Measurements from ENCODE around the gene GPLD1.
"Not testable (repeated sequence)": the region's sequence is repeated elsewhere in the genome, so short reads cannot be mapped to it uniquely, and the experiment has no call there.

DNA sequence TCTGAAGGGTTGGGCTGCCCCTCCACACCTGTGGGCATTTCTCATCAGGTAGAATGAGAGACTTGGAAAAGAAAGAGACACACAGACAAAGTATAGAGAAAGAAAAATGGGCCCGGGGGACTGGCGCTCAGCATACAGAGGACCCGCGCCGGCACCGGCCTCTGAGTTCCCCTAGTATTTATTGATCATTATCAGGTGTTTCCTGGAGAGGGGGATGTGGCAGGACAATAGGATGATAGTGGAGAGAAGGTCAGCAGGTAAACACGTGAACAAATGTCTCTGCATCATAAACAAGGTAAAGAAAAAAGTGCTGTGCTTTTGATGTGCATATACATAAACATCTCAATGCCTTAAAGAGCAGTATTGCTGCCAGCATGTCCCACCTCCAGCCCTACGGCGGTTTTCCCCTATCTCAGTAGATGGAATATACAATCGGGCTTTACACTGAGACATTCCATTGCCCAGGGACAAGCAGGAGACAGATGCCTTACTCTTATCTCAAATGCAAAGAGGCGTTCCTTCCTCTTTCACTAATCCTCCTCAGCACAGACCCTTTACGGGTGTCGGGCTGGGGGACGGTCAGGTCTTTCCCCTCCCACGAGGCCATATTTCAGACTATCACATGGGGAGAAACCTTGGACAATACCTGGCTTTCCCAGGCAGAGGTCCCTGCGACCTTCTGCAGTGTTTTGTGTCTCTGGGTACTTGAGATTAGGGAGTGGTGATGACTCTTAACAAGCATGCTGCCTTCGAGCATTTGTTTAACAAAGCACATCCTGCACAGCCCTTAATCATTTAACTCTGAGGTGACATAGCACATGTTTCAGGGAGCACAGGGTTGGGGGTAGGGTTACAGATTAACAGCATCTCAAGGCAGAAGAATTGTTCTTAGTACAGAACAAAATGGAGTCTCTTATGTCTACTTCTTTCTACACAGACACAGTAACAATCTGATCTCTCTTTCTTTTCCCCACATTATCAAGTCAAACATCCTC, 89.0 kb downstream of the GPLD1 start:
- TF ChIP-seq POLR2A (IDR thresholded peaks at IDR 0.05), result not testable (repeated sequence)
- TF ChIP-seq, protein P1, sequence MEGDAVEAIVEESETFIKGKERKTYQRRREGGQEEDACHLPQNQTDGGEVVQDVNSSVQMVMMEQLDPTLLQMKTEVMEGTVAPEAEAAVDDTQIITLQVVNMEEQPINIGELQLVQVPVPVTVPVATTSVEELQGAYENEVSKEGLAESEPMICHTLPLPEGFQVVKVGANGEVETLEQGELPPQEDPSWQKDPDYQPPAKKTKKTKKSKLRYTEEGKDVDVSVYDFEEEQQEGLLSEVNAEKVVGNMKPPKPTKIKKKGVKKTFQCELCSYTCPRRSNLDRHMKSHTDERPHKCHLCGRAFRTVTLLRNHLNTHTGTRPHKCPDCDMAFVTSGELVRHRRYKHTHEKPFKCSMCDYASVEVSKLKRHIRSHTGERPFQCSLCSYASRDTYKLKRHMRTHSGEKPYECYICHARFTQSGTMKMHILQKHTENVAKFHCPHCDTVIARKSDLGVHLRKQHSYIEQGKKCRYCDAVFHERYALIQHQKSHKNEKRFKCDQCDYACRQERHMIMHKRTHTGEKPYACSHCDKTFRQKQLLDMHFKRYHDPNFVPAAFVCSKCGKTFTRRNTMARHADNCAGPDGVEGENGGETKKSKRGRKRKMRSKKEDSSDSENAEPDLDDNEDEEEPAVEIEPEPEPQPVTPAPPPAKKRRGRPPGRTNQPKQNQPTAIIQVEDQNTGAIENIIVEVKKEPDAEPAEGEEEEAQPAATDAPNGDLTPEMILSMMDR (IDR thresholded peaks at IDR 0.05), result not testable (repeated sequence)
